LoVo (cell line): Measurements from ENCODE around the gene SAXO1.
"Not testable (repeated sequence)": the region's sequence is repeated elsewhere in the genome, so short reads cannot be mapped to it uniquely, and the experiment has no call there.

Experiments
- DNase-seq: peaks from one replicate; pipeline ENCODE4 v3.0.0-alpha.2; 2016; ENCODE audit warnings: low spot score

SAXO1 gene

DNA sequence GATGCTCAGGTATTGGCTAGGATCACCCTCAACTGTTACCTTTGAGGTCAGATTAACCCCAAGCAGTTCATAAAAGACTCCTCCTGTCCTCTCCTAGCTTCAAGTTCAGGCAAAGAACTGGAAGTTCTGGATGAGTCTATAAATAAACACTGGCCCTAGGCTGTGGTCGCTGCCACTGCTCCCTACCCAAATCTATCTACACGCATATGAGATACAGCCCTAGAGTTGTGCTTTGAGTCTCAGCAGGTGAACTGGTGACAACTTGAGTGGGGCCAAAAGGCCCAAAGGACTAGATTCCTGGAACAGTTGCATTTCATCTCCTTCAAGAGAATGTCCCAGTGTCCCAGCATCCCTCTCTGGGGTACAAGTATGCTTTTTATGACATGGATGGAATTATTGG is 62.6 kb downstream of the SAXO1 start:
- DNase-seq: no peak

DNA sequence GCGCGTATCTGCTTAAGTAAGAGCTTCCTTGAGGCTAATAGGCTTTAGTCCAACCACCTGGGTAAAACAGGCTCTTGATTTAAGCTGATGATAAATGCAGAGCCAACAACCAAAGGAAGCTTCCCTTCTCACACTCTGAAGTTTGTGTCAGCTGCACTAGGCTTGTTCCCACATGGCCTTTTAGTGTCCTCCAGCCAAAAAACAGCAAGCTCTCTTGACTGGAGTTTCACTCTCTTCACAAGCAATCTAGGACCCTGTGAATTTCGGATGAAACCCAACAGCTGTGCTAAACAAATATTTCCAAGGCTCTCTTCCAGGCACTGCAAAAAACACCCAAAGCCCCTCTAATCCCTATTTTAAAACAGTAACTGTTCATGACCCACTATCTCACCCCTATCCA is 63.9 kb downstream of the SAXO1 start:
- DNase-seq: no peak

DNA sequence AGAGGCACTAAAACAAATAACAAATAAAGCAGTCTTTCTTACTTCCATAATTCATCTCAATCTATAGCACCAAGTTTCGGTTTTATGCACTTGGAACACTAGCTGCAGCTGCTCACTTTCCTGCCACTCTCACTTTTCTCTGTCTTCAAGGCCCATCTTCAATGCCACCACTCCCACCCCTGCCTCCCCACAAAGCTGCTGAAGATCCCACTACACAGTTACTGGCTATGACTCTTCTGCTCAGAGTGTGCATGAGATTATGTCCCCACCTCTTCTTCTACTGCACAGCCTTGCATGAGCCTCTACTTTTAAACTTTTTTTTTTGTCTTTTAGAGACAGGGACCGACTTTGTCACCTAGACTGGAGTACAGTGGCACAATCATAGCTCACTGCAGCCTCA is 77.4 kb downstream of the SAXO1 start:
- DNase-seq: no peak

DNA sequence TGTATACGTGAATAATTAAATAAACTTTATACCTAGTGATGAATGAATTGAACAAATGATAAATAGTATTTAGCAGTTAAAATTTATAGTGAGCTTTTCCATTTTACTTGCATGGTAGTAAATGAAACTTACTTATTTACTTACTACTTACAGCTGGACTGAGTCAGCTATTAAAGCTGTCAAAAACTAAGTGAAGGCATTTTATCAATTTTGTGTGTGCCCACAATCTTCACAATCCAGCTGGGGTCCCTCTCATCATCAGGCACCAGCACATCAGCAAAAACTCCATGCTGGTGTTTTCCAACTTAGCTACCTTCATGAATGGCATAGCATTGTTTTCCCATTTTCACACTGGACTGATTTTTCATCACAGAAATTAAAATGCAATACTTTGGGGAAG is 81.1 kb downstream of the SAXO1 start:
- no peak for DNase-seq

DNA sequence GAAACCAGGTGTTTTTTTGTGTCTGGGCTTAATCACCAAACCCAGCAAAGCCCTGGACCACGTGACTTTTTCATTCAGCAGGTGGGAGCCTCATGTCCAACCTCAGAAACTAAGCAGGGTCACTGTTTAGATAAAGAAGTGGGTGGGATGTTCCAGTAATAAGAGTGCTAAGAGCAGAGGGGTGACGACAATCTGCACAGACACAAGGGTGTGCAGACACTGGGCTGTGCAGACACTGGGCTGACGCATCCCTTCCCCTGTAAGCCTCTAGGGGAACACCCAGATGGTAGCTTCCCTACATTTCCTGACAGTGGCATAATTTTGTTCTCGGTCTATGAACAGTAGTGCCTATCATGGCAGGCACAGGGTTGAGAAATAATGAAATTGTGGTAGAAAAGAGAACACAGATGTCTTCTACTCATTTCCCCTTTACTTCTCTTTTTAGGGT is 85.1 kb downstream of the SAXO1 start:
- no peak for DNase-seq

DNA sequence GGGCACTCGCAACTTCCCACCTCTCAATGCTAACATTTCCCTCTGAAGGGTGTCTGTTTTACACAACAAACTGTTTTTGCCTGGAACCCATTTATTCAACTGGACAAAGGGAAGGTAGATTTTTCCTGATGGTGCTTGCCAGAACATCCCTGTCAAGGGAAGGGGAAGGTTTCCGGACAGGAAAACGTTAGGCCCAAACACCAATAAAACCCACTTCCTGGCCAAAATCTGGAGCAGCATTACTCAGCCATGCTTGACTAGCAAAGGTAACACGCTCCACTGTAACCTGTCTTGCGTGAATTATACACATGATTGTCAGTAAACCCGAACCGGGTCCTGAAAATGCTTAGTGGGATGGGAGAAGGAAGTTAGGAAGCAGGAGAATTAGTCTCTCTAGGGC is 90.2 kb downstream of the SAXO1 start:
- no peak for DNase-seq

DNA sequence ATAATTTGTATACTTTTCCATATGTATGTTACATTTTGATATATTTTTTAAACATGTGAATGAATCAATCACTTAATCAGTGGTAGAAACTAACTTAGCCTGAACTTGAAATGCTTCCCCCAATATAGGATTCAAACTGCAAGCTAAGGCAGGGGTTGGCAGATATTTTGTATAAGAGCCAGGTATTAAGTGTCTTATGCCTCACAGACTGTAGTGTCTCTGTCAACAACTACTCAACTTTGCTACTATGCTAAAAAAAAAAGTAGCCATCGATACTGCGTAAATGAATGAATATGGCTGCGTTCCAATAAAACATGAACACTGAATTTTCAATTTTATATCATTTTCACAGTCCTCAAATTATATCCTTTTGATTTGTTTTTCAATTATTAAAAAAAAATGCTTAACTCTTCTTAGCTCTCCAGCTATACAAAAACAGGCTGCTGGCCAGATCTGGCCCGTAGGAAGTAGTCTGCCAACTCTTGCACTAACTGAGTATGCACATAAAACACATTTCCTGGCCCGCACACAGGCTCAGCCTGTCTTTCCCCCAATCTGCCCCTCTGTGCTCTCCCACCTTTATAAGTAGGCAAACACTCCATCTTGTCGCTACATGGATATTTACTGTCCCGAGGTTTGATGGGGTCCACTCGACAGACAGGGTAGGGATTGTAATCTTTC is 91.8 kb downstream of the SAXO1 start:
- no peak for DNase-seq

DNA sequence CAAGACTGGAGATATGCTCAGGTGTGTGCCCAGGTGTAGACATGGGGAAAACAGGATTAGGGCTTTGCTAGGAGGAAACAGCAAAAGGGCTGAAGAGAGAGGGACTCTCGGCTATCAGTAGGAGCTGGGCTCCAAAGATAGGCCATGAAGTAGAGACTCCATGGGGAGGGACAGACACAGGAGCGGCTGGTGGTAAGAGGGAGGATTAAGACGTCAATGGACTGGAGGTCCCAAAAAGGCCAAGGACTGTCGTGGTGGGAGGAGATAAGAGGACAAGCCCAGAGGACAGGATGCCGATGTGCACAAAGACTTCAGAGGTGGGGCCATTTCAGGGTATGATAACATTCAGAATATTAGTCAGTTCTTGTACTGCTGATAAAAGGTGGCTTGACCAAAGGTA is 93.1 kb downstream of the SAXO1 start:
- no peak for DNase-seq

DNA sequence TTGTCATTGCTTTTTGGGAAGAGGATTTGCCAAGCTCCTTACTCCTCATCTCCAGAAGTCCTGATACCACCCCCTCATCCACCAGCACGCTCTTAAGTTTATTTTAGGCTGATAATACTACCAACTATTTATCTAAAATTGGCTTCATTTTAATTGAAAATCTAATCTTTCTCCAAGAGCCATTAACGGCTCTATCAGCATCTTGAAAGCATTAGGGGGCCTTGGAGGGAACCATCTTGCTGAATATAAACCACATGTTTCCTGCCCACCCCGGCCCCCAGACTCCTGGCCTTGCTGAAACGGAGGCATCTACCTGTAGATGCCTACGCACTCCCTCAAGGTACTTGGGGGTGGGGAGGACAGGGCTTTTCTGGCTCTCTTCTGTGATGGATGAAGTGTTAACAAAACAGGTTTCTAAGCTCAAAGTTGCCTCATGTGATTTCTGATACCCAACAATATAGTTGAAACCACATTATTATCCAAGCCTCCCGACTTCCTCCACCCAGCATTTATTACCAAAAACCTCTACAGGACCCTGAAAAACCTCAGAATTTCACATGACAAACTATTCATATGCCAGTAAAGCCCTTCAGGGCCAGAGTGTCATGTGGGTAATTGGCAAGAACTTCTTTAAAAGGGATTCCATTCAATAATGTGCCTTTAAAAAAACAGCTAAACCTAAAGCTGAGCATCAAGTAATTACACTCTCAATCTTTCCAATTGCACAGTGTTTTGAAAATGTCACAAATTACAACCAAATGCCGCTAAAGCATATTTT is 96.7 kb downstream of the SAXO1 start:
- DNase-seq: no peak

DNA sequence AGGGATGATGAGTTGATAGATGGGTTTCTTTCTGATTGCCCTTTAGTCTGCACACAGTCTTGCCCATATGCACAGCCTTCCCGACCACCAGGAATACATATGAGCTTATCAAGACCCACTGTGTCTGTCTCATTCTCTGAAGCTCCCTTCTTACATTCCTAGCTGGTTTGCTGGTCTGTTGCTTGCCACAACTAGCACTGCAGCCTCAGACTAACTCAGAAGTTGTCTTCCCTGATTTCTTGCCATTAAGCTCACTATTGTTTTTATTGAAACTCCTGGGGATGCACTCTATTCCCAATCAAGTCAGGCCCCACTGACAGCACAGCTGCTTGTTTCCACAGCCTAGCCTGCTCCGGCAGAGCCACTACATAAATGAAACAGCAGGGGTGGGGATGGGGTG is 97.5 kb downstream of the SAXO1 start:
- DNase-seq: no peak

DNA sequence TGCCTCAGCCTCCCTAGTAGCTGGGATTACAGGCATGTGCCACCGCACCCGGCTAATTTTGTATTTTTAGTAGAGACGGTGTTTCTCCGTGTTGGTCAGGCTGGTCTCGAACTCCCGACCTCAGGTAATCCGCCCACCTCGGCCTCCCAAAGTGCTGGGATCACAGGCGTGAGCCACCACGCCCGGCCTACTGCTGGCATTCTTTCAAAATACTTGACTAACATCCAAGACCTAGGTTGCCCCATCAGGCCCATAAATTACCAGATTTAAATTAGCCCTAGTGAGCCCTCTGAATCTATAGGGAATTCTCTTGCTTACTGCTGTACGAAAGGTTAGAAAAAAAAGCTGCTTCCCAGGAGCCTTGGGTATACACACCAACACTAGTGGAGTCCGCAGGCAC is 102.4 kb downstream of the SAXO1 start:
- not testable (repeated sequence) for DNase-seq

DNA sequence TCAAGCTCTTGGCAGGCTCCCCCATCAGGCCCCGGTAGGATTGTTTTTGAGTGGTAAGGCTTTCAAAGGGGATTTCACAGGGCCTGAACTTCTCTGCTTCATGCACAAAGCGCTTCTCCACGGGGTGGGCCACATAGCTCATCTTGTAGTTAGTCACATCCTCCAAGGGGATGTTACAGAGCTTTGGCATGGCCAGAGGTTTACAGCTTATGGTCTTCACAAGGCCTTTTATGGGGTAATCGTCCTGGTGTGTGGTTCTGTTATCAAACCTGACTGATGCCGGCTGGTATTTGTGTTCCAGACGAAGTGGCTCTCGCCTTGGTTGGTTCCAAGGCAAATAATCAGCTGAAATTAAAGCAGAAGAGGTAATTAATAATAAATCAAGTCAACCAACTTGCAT is 104.3 kb downstream of the SAXO1 start:
- DNase-seq: no peak

DNA sequence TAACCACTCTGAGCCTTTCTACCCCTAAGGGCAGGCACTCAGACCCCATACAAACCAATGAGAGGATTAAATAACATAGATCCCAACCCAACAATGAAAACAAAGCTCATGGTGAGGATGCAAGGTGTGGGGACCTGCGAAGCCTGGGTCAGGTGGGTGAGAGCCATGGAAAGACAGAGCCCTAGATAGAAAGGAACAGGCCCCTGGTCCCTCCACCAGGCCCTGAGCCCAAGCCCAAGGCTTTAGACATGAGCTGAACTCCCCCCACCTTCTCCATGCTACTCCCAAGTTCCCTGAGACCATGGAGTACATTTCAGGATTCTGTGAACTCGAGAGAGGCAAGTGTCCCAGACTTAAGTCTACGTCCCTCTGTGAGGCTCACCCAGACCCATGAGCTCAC is 106.5 kb downstream of the SAXO1 start:
- DNase-seq: no peak

DNA sequence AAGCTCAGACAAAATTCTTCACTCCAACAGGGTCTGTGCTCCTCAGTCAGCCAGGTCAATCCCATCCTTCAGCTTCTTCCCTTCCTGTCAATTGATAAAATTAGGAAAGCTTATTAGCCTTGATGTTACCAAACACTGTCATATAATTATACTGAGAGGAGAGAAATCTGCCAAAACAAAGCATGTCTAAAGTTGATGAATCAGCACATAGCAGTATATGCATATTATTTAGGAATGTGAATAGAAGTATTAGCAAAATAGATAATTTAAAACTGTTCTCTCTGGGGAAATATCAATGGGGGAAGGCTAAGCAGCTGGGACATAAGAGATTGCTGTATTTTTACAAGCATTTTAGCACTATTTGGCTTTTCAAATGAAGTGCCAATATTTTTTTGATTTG is 107.1 kb downstream of the SAXO1 start:
- DNase-seq: no peak

DNA sequence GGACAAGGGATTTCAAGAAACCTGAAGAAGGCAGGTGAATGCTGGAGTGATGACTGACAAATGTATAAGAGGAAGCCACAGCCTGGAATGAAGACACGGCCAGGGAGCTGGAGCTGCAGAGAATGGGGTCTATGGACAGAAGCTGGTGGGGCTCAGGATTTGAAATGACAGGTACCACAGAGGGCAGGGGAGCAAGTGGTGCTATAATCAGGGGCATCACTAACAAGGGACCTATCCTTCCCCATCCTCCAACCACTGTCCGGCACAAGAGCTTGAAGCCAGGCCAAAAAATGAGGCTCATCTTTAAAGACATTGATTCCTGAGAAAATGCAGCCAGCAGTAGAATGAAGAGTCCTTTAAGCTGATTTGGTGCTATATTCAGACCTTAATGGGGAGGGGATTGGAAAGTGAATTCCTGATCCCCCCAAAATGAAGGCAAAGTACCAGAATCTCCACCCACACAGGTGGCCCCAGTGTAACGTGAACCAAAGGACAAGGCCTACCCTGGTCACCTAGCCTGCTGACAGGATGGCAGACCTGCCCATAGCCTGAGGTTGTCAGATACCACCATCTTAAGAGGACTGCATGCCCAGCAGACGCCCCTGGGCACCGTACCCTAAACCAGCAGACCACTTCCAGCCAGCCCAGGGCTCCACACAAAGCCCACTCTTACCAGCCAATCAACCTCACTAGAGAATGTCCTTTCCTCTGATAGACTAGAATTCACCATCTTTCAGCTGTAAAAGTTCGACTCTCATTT is 109.2 kb downstream of the SAXO1 start:
- DNase-seq: no peak

DNA sequence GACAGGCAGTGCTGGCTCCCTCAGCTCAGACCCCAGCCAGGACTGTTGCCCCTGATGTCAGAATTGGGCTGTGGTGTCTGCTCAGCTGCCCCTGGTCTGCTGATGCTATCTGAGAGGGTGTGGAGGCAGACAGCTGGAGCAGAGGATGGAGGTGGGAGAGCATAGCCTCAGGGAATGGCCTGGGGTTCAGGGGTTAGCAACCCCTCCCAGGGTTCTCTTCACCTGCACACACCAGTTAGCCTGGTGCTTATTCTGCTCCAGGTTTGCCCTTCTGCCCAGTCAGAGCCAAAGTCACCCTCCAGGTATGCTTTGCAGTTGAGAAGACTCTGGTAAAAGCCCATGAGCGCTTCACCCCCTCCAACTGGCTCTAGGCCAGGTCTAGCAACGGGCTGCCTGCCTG is 109.8 kb downstream of the SAXO1 start:
- DNase-seq: no peak

DNA sequence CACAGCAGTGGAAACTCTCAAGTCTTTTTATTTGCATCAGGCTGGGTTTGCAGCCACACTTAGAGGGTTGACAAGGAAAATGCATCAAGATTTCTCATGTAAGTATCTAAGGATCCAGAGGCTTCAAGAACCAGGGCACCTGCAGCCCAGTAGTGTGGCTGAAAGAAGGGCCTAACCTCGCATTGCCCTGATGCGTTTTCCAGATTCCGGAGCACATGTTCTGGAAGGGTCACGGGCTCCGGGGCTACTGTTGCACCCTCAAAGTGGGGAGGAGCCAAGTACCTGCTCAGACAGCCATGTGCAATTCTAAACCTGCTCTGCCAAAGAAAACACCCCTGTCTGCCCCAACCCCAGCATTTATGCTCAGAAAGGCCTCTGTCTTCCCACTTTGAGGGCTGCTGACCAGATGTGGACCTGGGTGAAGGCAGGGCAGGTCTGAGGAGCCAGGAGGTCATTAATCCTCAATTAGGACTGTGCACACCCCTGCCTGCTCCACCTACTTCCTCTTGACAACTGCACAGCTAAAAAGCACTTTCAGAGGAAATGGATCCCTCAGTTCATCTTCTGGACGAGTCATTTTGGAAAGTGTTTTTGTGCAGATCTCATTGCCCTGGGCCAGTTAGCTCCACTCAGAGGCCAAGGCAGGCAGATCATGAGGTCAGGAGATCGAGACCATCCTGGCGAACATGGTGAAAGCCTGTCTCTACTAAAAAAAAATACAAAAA is 110.7 kb downstream of the SAXO1 start:
- DNase-seq: no peak

DNA sequence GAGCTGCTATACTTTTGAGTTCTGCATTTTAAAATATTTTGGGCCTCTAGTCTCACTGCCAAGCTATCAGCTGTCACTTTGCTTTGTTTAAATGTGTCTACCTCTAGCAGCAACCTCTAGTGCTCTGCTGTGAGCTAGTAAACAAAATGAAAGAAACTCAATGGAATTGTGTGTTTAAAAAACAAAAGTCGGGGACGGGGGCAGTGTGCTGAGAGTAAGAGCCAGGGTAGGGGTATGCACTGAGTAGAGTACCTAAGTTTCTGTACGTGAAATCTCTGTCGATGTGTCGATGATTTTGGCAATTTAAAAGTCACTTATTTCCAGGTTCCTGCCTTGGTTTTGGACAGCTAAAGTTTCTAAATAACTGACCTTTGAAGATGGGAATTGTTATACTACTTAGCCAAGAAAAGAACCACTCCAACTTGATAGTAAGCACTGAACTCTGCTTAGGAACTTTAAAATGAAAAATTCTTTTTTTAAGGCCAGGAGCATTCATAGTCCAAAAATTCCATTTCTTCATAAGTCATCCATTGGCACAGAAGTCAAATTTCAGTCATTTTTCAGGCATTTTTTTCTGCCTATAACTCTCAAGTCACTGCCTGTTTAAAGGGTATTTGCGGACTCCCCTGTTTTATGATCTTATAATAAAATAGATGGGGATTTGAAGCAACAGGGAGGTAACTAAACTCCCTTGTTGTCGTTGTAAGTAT is 111.5 kb downstream of the SAXO1 start:
- DNase-seq: no peak

DNA sequence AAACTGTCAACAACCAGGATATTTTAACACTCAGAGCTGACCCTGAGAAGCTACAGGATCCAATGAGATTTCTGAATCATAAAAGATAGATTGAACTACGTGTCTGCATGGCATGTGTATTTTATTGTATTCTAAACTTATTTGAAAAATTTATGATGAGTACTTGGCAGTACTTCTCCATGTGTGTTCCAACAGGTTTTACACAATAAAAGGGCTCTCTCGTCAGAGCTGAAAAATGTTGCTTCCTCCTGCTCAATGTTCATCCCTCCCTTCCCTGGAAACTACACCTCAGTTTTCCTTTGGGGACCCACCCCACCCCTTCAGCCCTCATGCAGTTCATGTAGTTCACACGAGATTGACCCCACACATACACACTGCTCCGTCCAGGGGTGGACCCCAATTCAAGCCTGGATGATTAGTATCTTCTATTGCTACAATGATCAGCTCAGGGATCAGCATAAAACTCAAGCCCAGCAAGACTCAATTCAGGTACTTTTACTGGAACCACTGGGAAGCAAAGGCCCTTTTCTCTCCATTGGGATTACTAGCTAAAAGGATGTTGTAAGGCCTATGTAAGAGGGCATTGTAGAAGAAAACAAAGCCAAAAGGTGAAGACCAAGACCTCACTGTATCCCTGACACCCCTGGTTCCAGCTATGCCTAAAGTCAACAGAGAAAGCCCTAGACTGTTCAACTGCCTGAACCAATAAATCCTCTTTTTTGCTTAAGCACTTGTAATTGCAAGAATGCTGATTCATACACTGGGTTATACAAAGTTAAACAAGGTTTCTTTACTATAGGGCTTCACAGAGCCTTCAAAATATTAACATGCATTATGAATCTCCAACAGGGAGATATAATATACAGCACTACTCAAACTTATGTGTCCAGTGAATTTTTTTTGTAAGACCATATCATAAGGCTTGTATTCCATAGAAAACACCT is 112.6 kb downstream of the SAXO1 start:
- DNase-seq: no peak

DNA sequence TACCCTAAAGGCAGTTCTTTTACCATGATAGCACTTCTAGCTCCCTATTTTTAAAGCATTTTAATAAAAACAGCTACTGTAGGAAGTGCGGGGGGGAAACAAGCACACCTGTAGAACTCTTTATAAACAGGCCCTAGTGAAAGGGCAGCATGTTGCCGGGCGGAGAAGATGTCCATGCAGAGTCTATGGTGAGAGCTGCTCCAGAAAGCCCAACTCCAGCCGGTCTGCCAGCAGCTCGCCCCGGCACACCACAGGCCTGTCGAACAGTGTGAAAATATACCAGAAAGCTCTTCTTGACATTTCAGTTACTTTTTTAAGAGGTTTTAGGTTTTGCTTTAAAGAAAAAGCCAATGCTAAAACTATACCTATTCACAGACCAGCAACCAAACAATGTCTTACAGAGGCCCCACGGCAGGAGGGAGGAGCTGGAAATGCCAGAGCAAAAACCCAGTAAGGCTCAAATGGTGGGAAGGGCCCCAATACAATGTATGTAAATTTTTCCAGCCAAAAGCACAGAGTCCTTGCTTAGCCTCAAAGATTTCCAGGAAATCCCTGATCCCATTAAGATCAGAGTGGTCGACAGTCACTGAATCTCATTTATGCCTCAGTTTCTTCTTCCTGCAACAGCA is 121.2 kb downstream of the SAXO1 start:
- no peak for DNase-seq
